Activated CD8-positive, alpha-beta memory T cell treated with anti-CD3 and anti-CD28 coated beads, Interleukin-2, amount 10 ng/mL, durations not matched to agents 7 days and 5 days (primary cell): Measurements from ENCODE around the gene HBP1. TPM values are rescaled to one million over a fixed set of nuclear protein-coding genes. Genes with fewer than 3 reads are reported as not detected.
A peak's percentile ranks its signal among the peaks of the same experiment; 100 is the strongest.

Experiments used
- ATAC-seq: fragments of 150-1000 bp; cut with Tn5 transposase; one replicate; pipeline ENCODE4 v1.10.0; 2021; ENCODE audit warnings: moderate library complexity
- CTCF ChIA-PET: fragments of 350-600 bp; sonication (Branson Sonifier 250); formaldehyde crosslinking; loops from one replicate; lab custom pipeline; 2021; ENCODE audit warnings: antibody characterized with exemption; lab: Charles Lee
- DNase-seq: peaks from one replicate; pipeline ENCODE4 v3.0.0-alpha.2; 2020
- H3K27ac Mint-ChIP-seq: one replicate; pipeline ENCODE4 v1.8.0; 2021; ENCODE audit warnings: mild to moderate bottlenecking, mixed read lengths
- H3K27me3 Mint-ChIP-seq: one replicate; pipeline ENCODE4 v1.8.0; 2021; ENCODE audit warnings: mixed read lengths
- H3K36me3 Mint-ChIP-seq: one replicate; pipeline ENCODE4 v1.8.0; 2021; ENCODE audit warnings: mild to moderate bottlenecking, mixed read lengths
- H3K4me1 Mint-ChIP-seq: one replicate; pipeline ENCODE4 v1.8.0; 2021; ENCODE audit warnings: mixed read lengths
- H3K4me3 Mint-ChIP-seq: one replicate; pipeline ENCODE4 v1.8.0; 2021; ENCODE audit warnings: mild to moderate bottlenecking, moderate library complexity, mixed read lengths
- H3K9me3 Mint-ChIP-seq: one replicate; pipeline ENCODE4 v1.8.0; 2022; ENCODE audit warnings: low read depth, mixed read lengths
- total RNA-seq, 2 experiments: library from RNA; stranded (reverse); gene quantifications; one replicate each; pipeline ENCODE4 v1.2.3, GENCODE V29; 2021

HBP1 gene
- total RNA-seq, 2 experiments from 2014 or later: 22.5 to 25.5 TPM

GRCh38 chr7:107162475-107162874 is 6.3 kb upstream of the HBP1 start:
- DNase-seq: no peak
- CTCF ChIA-PET: no interaction called here
- ATAC-seq: no peak
- Mint-ChIP-seq H3K36me3 (no peaks in the 10 kb centered on the region), H3K27ac (no peak overlapping the region), H3K4me1 (peaks cover 4% of the 10 kb centered on the region), H3K9me3 (no peaks in the 10 kb centered on the region), H3K27me3 (peaks cover 9% of the 10 kb centered on the region), H3K4me3 (no peak overlapping the region)

- Mint-ChIP-seq H3K9me3 (no peaks in the 10 kb centered on the region), H3K36me3 (no peaks in the 10 kb centered on the region), H3K27me3 (peaks cover 6% of the 10 kb centered on the region), H3K27ac (no peak overlapping the region), H3K4me3 (no peak overlapping the region), H3K4me1 (peaks cover 10% of the 10 kb centered on the region)
- ATAC-seq: no peak
- CTCF ChIA-PET: no interaction called here
- DNase-seq: no peak
Measured at GRCh38 chr7:107164092-107164491, 4.7 kb upstream of the HBP1 start.

- H3K4me1 Mint-ChIP-seq: peaks cover 10% of the 10 kb centered on the region
- no peak for DNase-seq
- ATAC-seq: no peak
- H3K27ac Mint-ChIP-seq: no peak overlapping the region
- no peaks in the 10 kb centered on the region for H3K36me3 Mint-ChIP-seq
- peaks cover 6% of the 10 kb centered on the region for H3K27me3 Mint-ChIP-seq
- no peaks in the 10 kb centered on the region for H3K9me3 Mint-ChIP-seq
- CTCF ChIA-PET: interaction anchor here (0.9 kb wide), 1 partner anchor 16 kb away, joined by 3 read pairs; no protein-coding TSS in a partner anchor
- H3K4me3 Mint-ChIP-seq: no peak overlapping the region
Measured at GRCh38 chr7:107165341-107165740, 3.5 kb upstream of the HBP1 start.

- no peak for DNase-seq
- peaks cover 6% of the 10 kb centered on the region for H3K27me3 Mint-ChIP-seq
- peak overlapping the region; percentile 100 for H3K27ac Mint-ChIP-seq
Measured at GRCh38 chr7:107166736-107167426, 1.9 kb upstream of the HBP1 start.

GRCh38 chr7:107167483-107168232 is 1.1 kb upstream of the HBP1 start:
- CTCF ChIA-PET: interaction anchor here (0.9 to 3.1 kb wide), 7 partner anchors 13 to 576 kb away, joined by 3 to 19 read pairs (median 5); partner anchors contain the start of genes CBLL1 and CCDC71L
- Mint-ChIP-seq H3K36me3 (peaks cover 4% of the 10 kb centered on the region), H3K4me1 (peaks cover 22% of the 10 kb centered on the region), H3K4me3 (peak overlapping the region; percentile 94), H3K9me3 (no peaks in the 10 kb centered on the region), H3K27ac (peak overlapping the region; percentile 100), H3K27me3 (peaks cover 6% of the 10 kb centered on the region)
- ATAC-seq: peak; percentile 0
- no peak for DNase-seq

More at GRCh38 chr7:107166736-107167426, 1.9 kb upstream of the HBP1 start:
- CTCF ChIA-PET: interaction anchor here (0.7 kb wide), 2 partner anchors 61 to 1519 kb away, joined by 3 read pairs; no protein-coding TSS in a partner anchor
- H3K36me3 Mint-ChIP-seq: peaks cover 4% of the 10 kb centered on the region
- H3K4me1 Mint-ChIP-seq: peaks cover 20% of the 10 kb centered on the region
- peak overlapping the region; percentile 94 for H3K4me3 Mint-ChIP-seq
- ATAC-seq: no peak
- H3K9me3 Mint-ChIP-seq: no peaks in the 10 kb centered on the region

- peak; percentile 94 for DNase-seq
- H3K4me3 Mint-ChIP-seq: peak overlapping the region; percentile 94
- CTCF ChIA-PET: interaction anchor here (0.6 to 3.1 kb wide), 7 partner anchors 12 to 706 kb away, joined by 3 to 19 read pairs (median 5); partner anchors contain the start of genes CBLL1 and CCDC71L
- peaks cover 6% of the 10 kb centered on the region for H3K27me3 Mint-ChIP-seq
- peaks cover 4% of the 10 kb centered on the region for H3K36me3 Mint-ChIP-seq
- peak overlapping the region; percentile 100 for H3K27ac Mint-ChIP-seq
- peak; percentile 34 for ATAC-seq
- H3K9me3 Mint-ChIP-seq: no peaks in the 10 kb centered on the region
- H3K4me1 Mint-ChIP-seq: peaks cover 39% of the 10 kb centered on the region
Measured at GRCh38 chr7:107169120-107170050, 582 bp downstream of the HBP1 start.

GRCh38 chr7:107170051-107170915 is 1.5 kb downstream of the HBP1 start:
- Mint-ChIP-seq H3K9me3 (no peaks in the 10 kb centered on the region), H3K36me3 (peaks cover 4% of the 10 kb centered on the region), H3K4me1 (peaks cover 44% of the 10 kb centered on the region)

GRCh38 chr7:107171496-107171895 is 2.7 kb downstream of the HBP1 start:
- CTCF ChIA-PET: interaction anchor here (0.7 to 1.2 kb wide), 2 partner anchors 10 to 570 kb away, joined by 3 to 4 read pairs; no protein-coding TSS in a partner anchor
- no peak for DNase-seq
- Mint-ChIP-seq H3K4me1 (peaks cover 42% of the 10 kb centered on the region), H3K9me3 (no peaks in the 10 kb centered on the region), H3K4me3 (peak overlapping the region; percentile 19), H3K36me3 (peaks cover 6% of the 10 kb centered on the region), H3K27ac (peak overlapping the region; percentile 9), H3K27me3 (no peaks in the 10 kb centered on the region)
- ATAC-seq: no peak

More at GRCh38 chr7:107170051-107170915, 1.5 kb downstream of the HBP1 start:
- DNase-seq (no peak), ATAC-seq (no peak)
- H3K4me3 Mint-ChIP-seq: peak overlapping the region; percentile 94
- H3K27me3 Mint-ChIP-seq: peaks cover 3% of the 10 kb centered on the region
- CTCF ChIA-PET: interaction anchor here (2.1 to 3.1 kb wide), 3 partner anchors 20 to 573 kb away, joined by 7 to 19 read pairs (median 11); partner anchors contain the start of gene CBLL1
- peak overlapping the region; percentile 100 for H3K27ac Mint-ChIP-seq

- peaks cover 9% of the 10 kb centered on the region for H3K36me3 Mint-ChIP-seq
- peak overlapping the region; percentile 83 for H3K27ac Mint-ChIP-seq
- ATAC-seq (no peak), DNase-seq (no peak)
- no peaks in the 10 kb centered on the region for H3K9me3 Mint-ChIP-seq
- H3K4me1 Mint-ChIP-seq: peaks cover 43% of the 10 kb centered on the region
- H3K4me3 Mint-ChIP-seq: no peak overlapping the region
- no peaks in the 10 kb centered on the region for H3K27me3 Mint-ChIP-seq
- CTCF ChIA-PET: interaction anchor here (1.2 kb wide), 1 partner anchor 9 kb away, joined by 3 read pairs; no protein-coding TSS in a partner anchor
Measured at GRCh38 chr7:107172276-107173032, 3.7 kb downstream of the HBP1 start.

GRCh38 chr7:107173191-107173590 is 4.4 kb downstream of the HBP1 start:
- ATAC-seq: no peak
- Mint-ChIP-seq H3K4me3 (peak overlapping the region; percentile 60), H3K27me3 (no peaks in the 10 kb centered on the region), H3K9me3 (no peaks in the 10 kb centered on the region), H3K4me1 (peaks cover 38% of the 10 kb centered on the region), H3K27ac (peak overlapping the region; percentile 83), H3K36me3 (peaks cover 11% of the 10 kb centered on the region)
- CTCF ChIA-PET: no interaction called here
- no peak for DNase-seq

GRCh38 chr7:107173691-107174406 is 5.0 kb downstream of the HBP1 start:
- Mint-ChIP-seq H3K36me3 (peaks cover 11% of the 10 kb centered on the region), H3K4me1 (peaks cover 37% of the 10 kb centered on the region), H3K9me3 (no peaks in the 10 kb centered on the region), H3K27ac (peak overlapping the region; percentile 83), H3K27me3 (no peaks in the 10 kb centered on the region), H3K4me3 (peak overlapping the region; percentile 60)
- CTCF ChIA-PET: interaction anchor here (1.0 to 1.4 kb wide), 3 partner anchors 20 to 569 kb away, joined by 3 to 4 read pairs (median 4); no protein-coding TSS in a partner anchor
- ATAC-seq (peak; percentile 43), DNase-seq (peak; percentile 54)
